AG08396 (cell line): ENCODE data around the gene KCNK3.
A peak's percentile ranks its signal among the peaks of the same experiment; 100 is the strongest.

Experiments
- DNase-seq: peaks from one replicate; pipeline ENCODE4 v3.0.0; 2012; ENCODE audit warnings: low spot score, mixed read lengths

KCNK3 gene

DNA sequence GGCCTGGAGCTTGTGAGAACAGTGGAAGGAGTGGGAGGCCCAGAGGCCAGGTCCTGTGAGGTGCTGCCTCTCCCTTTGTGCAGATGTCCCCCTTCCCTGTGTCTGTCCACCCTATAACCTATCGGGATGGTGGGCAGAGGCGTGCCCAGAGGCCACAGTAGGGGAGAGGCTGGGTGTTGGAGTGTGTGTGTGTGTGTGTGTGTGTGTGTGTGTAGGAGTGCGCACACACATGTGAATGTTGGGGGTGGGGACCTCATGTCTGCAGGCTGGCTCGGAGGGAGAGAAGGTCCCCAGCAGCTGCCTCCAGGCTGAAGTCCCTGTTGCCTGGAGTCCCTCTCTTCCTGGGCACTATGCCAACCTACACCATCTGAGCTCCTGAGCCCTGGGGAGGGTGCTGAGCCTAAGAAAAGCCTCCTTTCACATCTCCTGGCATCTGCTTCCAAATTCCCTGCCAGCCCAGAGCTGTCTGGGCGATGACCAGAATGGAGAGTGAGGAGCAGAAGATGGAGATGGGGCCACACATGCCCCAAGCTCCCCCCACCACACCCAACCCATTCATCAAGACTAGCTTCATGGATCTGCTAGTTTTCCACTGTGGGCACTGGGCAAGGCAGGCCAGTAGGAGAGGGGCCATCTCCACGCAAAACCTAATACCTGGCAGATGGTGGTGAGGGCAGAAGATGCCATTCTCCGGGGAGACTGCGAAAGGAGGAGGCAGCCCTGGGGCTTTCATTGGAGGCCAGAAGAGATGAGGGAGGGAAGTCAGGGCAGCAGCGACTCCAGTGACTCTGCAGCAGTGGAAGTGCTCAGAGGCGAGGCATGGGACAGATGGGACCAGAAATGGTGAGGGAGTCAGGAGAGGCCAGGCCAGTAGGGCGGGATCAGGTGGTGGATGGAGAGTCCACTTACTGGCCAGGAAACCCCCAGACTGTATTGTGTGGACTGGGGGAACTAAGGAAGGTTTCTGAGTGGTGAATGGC, 20.3 kb downstream of the KCNK3 start:
- no peak for DNase-seq

DNA sequence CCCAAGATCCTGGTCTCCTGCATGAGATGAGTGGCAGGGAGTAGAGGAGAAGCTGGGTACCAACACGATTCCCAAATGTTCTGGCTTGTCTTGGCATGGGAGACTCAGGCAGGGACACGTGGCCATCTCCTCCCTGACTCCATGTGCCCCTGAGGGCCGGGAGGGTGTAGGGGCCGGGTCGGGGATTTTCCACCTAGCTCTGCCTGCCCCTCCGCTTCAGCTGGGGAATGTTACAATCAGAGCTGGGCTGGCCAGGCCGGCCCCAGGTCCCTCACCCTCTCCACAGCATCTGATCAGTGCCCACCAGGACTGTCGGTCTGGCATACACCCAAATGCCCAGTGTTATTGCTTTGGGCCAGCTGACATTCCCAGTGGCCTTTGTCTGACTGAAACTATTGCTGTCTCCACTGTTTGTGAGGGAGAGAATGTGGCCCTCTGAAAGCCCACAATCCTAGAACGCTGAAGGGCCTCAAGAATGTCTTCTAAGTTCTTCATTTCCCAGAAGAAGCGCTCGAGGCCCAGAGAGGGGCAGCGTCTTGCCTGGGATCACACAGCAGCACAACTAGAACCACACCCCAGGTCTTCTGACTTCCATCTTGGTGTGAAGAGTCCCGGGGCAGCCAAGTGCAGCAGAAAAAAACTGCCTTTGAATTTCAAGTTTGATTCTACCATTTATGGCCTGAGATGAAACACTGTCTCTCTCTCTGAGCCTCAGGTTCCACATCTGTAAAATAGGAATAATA, 23.2 kb downstream of the KCNK3 start:
- no peak for DNase-seq

DNA sequence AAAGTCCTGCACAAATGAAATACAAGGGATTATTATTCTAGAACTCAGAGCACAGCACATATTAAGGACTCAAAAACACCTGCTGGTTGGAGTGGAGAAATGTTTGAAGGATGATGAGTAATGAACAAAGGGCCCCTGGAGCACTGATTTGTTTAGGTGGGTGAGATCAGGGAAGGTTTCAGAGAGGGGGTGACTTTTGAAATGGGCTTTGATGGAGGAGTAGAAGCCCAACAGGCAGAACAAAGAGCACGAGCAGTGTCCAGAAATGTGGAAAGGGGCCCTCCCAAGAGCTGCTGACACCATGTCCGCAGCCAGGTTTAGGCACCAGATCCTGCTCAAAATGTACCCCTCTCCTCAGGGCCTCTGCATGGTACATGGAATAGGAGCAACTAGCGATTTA, 23.8 kb downstream of the KCNK3 start:
- no peak for DNase-seq

DNA sequence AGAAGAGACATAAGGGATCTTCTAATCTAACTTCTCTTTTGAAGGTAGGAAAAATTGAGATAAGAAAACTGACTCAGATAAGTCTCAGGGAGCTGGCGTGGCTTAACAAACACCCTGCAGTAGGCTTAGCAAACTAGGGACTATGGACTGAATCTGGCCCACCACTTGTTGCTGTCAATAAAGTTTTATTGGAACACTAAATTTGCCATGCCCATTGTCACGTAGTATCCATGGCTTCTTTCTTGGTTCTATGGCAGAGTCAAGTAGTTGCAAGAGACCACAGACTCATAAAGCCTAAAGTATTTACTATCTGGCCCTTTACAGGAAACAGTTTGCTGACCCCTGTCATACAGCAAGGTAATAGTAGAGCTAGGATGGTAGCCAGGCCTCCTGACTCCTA, 24.2 kb downstream of the KCNK3 start:
- no peak for DNase-seq

DNA sequence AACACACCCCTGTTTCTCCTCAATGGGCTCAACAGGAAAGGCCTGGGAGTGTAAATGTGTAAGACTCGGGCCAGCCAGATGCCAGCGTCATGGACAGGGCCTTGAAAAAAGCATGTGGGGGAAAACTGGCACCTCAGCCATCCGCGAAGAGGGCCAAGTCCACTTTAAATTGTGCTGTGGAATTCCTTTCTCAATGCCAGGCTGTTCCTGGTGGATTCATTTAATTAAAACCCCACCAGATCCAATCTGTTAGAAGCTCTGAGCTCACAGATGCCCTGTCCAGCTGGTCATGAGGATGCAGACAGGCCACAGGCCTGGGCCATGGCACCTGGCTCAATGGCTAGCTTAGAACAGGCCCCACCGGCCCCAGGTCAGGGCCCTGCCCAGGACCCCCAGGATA, 24.8 kb downstream of the KCNK3 start:
- DNase-seq: no peak

DNA sequence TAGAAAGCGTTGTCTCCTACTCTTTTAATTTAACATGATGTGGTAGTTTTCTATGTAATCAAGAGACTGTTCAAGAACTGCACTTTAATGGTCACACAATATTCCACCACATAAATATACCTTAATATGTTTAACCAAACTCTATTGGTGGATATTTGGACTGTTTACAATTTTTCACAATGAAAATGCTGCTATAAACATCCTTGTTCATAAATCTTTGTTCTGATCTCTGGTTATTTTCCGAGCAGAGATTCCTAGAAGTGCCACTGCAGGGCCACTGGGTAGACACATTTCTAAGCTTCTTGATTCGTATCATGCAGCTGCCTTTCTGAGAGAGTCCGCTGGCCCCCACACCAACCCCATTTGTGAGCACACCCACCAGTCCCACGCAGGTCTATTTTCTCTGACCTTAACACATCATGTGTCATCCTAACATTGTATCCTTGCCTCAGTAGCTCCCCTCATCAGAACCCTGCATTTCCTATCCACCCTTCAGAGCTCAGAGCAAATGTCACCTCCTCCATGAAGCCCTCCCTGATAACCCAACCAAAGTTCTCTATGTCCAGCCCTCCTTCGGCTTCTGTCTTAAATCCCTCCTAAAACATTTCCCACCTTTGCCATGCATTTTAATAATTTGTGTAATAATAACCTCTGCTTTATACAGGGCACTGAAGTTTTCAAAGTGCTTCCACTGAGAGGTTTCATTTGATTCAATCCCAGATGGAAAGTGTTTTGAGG, 26.6 kb downstream of the KCNK3 start:
- DNase-seq: no peak

DNA sequence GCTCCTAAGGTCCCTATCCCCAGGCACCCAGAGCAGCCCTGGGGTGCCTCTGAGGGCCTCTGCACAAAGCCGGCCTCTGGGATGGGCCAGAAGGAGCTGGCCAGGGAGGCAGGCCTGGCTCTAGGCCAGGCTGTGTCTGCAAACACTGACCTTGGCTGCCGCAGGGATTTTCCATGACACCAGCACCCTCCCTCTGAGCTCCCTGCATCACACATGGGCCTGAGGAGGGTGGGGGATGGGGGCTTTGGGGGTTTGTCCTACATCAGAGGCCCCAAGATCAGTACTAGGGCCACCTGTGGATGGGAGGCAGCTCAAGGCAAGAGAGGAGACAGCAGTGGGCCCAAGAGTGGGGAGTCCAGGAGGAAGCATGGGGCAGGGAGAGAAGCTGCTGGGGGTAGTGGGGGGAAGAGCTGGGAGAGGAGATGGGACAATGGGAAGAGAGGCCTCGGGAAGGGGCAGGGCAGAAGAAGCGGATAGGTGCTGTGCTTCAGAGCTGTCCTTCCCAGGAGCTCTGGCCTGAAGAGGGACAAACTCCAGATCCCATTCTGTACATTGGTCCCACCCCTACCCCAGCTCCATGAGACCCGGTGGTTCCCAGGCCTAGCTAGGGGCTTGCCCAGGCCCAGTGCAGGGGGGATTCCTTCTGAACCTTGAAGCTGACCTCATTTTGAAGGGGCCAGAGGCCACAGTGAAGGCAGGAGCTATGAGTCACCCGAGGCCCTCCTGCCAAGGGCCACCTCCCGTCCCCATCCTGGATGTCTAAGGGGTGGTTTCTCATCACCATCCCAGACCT, 28.0 kb downstream of the KCNK3 start:
- DNase-seq: peak; percentile 84

DNA sequence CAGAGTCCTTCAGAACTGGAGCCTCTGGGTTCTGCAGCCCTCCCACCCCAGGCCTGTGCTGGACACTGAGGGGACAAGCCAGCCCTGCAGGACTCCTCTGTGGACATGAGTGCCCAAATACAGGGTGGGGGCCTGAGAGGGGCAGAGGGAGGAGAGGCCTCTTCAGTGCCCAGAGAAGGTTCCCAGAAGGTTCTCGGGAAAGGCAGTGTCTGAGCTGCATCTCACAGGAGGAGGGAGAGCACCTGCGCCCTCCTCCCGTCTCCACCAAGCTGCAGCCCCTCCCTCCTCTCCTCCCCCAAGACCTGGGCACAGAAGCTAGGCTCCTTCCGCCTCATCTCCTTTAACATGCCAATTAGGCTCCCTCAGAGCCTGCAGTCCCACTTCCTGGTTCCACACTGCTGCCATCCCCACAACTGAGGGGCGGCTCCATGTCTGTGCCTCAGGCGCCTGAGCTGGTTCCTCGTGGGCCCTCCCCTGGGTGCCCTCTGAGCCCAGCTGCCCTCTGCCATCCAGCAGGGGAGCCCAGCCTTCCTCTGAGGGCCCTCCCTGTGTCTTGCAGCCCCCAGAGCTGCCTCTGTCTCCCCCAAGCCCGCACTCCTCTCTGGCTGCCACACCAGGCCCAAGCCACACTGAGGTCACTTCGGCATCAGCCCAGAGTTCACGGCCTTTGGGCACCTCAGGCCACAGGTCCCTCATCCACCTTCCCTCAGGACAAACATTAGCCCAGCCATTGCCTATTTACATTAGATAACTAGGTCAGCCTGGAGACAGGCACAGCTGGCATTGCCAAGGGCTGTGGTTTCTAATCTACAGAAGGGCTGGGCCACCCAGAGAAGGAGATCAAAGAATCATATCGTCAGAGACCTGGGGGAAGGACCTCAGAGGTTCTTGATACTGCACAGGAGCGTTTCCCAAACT, 28.9 kb downstream of the KCNK3 start:
- DNase-seq: no peak

DNA sequence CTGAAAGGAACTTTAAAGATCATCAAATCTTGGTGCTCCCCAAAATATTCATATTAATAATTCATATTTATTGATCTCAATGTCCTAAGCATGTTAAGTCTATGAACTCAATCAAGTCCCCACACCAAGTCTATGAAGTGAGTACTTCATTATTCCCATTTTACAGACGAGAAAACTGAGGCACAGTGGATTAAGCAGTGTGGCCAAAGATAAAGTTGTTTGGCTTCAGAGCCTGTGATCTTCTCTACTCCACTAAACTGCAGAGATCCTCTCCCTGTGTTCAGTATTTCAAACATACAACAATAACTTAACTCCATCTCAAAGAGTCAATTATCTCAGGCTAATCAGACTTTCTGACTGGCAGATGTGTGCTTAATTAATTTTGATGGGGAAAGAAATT, 29.8 kb downstream of the KCNK3 start:
- DNase-seq: no peak

DNA sequence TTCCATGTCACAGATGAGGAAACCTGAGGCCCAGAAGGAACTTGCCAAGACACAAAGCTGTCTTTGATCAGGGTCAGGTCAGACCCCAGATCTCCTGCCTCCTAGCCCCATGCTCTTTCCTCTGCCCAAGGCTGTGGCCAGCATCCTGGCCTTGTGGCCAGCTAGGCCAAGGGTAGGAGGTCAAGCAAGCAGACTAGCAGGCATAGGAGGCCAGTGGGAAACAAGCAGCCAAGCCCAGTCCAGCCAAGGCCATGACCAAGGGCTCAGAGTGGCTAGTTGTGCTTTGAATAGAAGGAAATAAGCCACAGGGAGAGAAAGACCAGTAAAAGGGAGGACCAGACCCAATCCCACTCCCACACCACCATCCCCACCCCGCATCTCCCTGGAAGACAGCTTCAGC, 30.4 kb downstream of the KCNK3 start:
- DNase-seq: no peak

DNA sequence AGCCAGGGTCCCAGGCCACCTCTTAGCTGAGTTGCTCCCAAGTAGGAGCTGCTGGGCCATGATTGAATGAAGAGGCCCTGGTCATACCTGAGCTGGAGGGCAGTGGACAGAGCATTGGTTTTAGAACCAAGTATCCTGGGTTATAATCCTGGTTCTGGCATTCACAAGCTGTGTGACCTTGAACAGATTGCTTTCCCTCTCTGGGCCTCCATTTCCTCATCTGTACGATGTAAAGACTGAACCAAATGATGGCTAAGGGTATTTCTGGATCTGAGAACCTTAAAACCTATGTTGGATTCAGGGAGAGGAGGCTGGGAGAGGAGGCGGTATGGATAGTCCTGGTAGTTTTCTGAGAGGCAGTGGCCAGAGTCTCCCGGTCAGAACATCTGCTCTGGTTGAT, 31.0 kb downstream of the KCNK3 start:
- DNase-seq: no peak

DNA sequence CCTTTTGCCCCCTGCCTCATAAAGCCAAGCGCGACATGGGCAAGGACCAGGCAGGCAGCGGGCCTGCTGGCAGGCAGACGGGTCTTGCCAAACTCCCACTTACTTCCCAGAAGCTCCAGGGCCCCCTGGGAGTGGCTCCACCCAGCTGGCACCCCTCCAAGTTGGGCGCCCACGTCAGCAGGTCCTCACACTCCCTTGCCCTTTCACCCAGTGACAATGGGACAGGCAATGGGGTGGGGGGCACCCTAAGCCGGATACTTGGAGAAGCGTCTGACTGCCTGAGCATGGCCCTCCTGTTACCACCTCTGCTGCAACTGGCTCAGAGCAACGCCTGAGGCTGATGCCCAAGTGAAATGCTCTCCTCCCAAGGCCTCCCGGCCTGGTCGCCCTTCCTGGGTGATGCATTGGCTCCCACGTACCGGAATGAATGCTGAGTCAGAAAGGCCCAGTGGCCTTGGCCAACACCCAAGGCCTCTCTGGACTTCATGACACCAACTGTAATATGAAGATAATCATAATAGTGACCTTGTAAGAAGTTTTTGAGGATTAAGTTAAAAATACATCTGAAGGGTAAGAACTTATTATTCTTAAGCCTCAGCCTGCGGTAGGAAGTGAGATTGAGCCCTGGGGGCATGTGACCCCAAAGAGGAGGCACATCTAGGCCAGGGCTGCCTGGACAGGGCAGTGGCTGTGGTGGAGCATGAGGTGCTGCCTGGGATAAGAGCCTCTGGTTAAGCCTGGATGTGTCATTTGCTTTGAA, 31.6 kb downstream of the KCNK3 start:
- DNase-seq: peak; percentile 78

DNA sequence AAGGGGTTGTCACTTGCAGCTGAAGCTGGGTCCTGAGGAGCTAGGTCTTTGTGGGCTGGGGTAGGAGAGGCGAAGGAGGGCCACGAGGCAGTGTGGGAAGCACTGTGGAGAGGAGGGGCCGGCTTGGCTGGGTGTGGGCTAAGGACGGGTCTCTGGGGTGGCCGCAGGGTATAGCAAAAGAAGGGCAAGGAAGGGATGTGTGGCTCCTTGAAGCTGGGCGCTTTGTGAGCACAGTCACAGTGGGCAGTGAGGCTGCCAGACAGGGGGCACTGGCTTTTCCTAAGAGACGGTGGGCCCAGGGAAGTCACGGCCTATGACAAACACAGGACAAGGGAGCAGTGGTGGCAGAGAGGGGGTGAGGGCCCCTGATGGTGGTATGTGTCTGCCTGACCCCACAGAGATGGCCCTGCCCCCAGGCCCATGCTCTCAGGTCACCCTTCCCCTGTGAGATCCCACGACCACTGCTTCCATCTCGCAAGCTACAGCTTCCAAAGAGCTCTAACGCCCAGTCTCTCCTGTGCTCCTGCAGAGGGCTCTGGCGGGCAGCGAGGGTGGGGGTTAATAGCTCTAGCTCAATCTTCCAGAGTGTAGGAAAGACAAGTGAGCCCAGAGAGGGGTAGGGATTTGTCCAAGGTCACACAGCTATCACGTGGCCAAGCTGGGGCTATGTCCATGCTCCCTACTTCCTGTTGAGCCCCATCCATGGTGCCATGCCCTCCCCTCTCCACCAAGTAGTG, 32.4 kb downstream of the KCNK3 start:
- no peak for DNase-seq

DNA sequence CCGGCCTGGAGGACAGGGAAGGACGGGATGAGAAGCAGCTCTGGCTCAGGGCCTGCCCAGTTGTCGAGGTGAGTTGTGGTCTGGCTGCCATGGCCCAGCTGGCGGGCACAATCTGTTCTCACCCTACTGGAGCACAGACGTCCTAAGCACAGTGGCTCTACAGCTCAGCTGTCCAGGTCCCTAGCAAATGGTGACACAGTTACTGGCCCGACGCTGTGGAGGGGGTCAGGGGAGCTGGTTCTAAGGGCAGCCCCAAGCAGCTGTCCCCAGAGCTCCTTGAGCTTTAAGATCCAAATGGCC, 32.9 kb downstream of the KCNK3 start:
- DNase-seq: no peak

DNA sequence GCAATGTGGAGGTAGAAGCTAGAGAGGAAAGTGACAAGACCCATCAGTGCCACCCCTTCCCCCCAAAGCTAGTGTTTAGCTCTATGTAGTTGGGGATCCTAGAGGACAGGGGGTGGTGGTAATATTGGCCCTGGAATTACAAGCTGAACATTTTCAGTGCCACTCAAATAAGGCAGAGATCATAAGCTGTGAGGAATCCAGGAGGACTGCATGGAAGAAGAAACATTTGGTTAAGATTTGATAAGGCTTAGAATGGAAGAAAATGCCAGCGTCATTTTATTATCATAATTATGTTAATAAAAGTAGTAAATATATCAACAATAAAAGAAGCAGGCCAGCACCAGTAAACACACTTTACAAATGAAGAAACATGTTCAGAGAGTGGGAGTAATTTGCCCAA, 33.7 kb downstream of the KCNK3 start:
- DNase-seq: no peak

DNA sequence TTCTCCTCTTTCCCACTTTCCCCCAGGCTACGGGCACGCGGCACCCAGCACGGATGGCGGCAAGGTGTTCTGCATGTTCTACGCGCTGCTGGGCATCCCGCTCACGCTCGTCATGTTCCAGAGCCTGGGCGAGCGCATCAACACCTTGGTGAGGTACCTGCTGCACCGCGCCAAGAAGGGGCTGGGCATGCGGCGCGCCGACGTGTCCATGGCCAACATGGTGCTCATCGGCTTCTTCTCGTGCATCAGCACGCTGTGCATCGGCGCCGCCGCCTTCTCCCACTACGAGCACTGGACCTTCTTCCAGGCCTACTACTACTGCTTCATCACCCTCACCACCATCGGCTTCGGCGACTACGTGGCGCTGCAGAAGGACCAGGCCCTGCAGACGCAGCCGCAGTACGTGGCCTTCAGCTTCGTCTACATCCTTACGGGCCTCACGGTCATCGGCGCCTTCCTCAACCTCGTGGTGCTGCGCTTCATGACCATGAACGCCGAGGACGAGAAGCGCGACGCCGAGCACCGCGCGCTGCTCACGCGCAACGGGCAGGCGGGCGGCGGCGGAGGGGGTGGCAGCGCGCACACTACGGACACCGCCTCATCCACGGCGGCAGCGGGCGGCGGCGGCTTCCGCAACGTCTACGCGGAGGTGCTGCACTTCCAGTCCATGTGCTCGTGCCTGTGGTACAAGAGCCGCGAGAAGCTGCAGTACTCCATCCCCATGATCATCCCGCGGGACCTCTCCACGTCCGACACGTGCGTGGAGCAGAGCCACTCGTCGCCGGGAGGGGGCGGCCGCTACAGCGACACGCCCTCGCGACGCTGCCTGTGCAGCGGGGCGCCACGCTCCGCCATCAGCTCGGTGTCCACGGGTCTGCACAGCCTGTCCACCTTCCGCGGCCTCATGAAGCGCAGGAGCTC, 35.4 kb downstream of the KCNK3 start:
- no peak for DNase-seq

DNA sequence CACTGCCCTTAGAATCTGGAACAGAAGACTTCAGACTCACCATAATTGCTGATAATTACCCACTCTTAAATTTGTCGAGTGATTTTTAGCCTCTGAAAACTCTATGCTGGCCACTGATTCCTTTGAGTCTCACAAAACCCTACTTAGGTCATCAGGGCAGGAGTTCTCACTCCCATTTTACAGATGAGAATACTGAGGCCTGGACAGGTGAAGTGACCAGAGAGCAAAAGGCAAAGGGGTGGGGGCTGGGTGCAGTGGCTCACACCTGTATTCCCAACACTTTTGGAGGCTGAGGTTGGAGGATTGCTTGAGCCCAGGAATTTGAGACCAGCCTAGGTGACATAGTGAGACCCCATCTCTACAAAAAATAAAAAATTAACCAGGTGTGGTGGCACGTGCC, 36.8 kb downstream of the KCNK3 start:
- no peak for DNase-seq
